ENCODE measurements around the gene SLC35F1.

GRCh38 chr6:117989086-117989485 is 82.0 kb downstream of the SLC35F1 start:
- TF ChIP-seq EZH2 (IDR thresholded peaks at IDR 0.05; ENCODE audit: borderline replicate concordance, low read length) (no peak), CTCF (IDR thresholded peaks at IDR 0.05; ENCODE audit: low read length) (no peak)
